HepG2 (cell line): ENCODE results near the gene SMAD1. TPM values are rescaled to one million over a fixed set of nuclear protein-coding genes. Genes with fewer than 3 reads are reported as not detected.

Experiments
- ATAC-seq: fragments of 200-7000 bp; cut with Tn5 transposase; 3 replicates; pipeline ENCODE4 v1.9.1; 2020; ENCODE audit warnings: mild to moderate bottlenecking, moderate library complexity
- BruUV-seq: library from RNA; stranded (reverse); fragments of 400-500 nt; replicated peaks from 2 replicates; lab custom pipeline; 2021; lab: Mats Ljungman, UMichigan
- CTCF ChIA-PET: fragments of 300-600 bp; formaldehyde crosslinking; extraction: SDS; loops from one replicate; lab custom pipeline; 2021; ENCODE audit warnings: low total read pairs, inconsistent platforms, low intra/inter-chr PET ratio; lab: Yijun Ruan, JAX
- POLR2A ChIA-PET: fragments of 350-600 bp; sonication (Branson Sonifier 250); formaldehyde crosslinking; loops from one replicate; lab custom pipeline; 2020; ENCODE audit warnings: antibody characterized with exemption, inconsistent platforms; lab: Yijun Ruan, JAX
- DNase-seq: peaks from one replicate; pipeline ENCODE4 v3.0.0-alpha.2; 2015; ENCODE audit warnings: low spot score
- FAIRE-seq: peaks from 3 replicates; lab custom pipeline; 2011; peaks lifted over from hg19 to GRCh38; lab: Jason Lieb, UNC
- H2AFZ ChIP-seq: one replicate; pipeline ENCODE4 v1.6.1; 2011; ENCODE audit warnings: low read length, inconsistent platforms
- H3K27ac ChIP-seq: fragments of 300-600 bp; 3 replicates; pipeline ENCODE4 v1.8.0; 2011; ENCODE audit warnings: mixed run types, mild to moderate bottlenecking, mixed read lengths, low read length, inconsistent platforms; ENCODE audit not compliant: insufficient read depth; ENCODE audit errors: extremely low read length
- H3K27me3 ChIP-seq, 2 experiments: fragments of 200-600 bp in 1 of 2; 2 replicates in 1 of 2; 3 replicates in 1 of 2; pipeline versions ENCODE4 v1.6.0 to v1.8.0; 2011; ENCODE audit warnings: low read length in 2 of 2, mild to moderate bottlenecking in 2 of 2, moderate library complexity in 2 of 2, inconsistent platforms in 1 of 2; ENCODE audit not compliant: insufficient read depth in 2 of 2, control insufficient read depth in 1 of 2
- H3K36me3 ChIP-seq, 2 experiments: fragments of 200-600 bp in 1 of 2; replicated peaks in 1 of 2; 2 replicates in 1 of 2; 3 replicates in 1 of 2; pipeline versions ENCODE4 v1.5.1 to v1.8.0; 2011; ENCODE audit warnings: low read length in 2 of 2, inconsistent platforms in 1 of 2; ENCODE audit not compliant: insufficient read depth in 2 of 2, control insufficient read depth in 1 of 2
- H3K4me1 ChIP-seq: 2 replicates; pipeline ENCODE4 v1.5.1; 2012; ENCODE audit warnings: low read length, inconsistent platforms; ENCODE audit not compliant: insufficient read depth
- H3K4me2 ChIP-seq: 2 replicates; pipeline ENCODE4 v1.6.0; 2011; ENCODE audit warnings: low read depth, low read length, inconsistent platforms
- H3K4me3 ChIP-seq, 3 experiments: fragments of 200-600 bp in 1 of 3; sonication (generic), shearing (Covaris generic) in 1 of 3; replicated peaks in 1 of 3; 2 replicates each; pipeline ENCODE4 v1.5.1; 2011 to 2016; ENCODE audit warnings: low read length in 3 of 3, inconsistent platforms in 2 of 3, low read depth in 2 of 3, mild to moderate bottlenecking in 2 of 3, control low read depth in 1 of 3, mixed read lengths in 1 of 3; ENCODE audit not compliant: insufficient read depth in 1 of 3
- H3K79me2 ChIP-seq: one replicate; pipeline ENCODE4 v1.6.1; 2011; ENCODE audit warnings: low read length, inconsistent platforms; ENCODE audit not compliant: insufficient read depth
- H3K9ac ChIP-seq: 2 replicates; pipeline ENCODE4 v1.6.0; 2011; ENCODE audit warnings: mild to moderate bottlenecking, low read depth, low read length, inconsistent platforms; ENCODE audit not compliant: insufficient read depth
- H3K9me3 ChIP-seq: 2 replicates; pipeline ENCODE4 v1.5.1; 2012; ENCODE audit warnings: mild to moderate bottlenecking, low read length
- H4K20me1 ChIP-seq: 2 replicates; pipeline ENCODE4 v1.6.0; 2011; ENCODE audit warnings: inconsistent platforms, mild to moderate bottlenecking, low read length, moderate library complexity; ENCODE audit not compliant: insufficient read depth
- AGO2 ChIP-seq: fragments of 200-400 bp; formaldehyde crosslinking; optimal IDR thresholded peaks from 2 replicates; pipeline ENCODE3; 2017; ENCODE audit warnings: mild to moderate bottlenecking, low read depth, low read length, moderate library complexity
- ATF7 ChIP-seq, 2 experiments: fragments of 450-650 bp in 1 of 2; sonication (generic) in 1 of 2; formaldehyde crosslinking in 1 of 2; IDR thresholded peaks; 2 replicates each; pipeline versions ENCODE4 v1.4.0 to v1.6.1; 2016 to 2020; ENCODE audit warnings: antibody characterized with exemption in 1 of 2, mild to moderate bottlenecking in 1 of 2, missing genetic modification reagents in 1 of 2
- HIVEP1 ChIP-seq: sonication (generic); formaldehyde crosslinking; IDR thresholded peaks from 2 replicates; pipeline ENCODE4 v1.4.0; 2020; ENCODE audit warnings: mild to moderate bottlenecking, missing genetic modification reagents
- MAF1 ChIP-seq: sonication (generic); formaldehyde crosslinking; IDR thresholded peaks from 2 replicates; pipeline ENCODE4 v1.5.0; 2020; ENCODE audit warnings: missing genetic modification reagents, borderline replicate concordance
- NCOR1 ChIP-seq: fragments of 200-600 bp; sonication (generic); IDR thresholded peaks from 2 replicates; pipeline ENCODE4 v1.7.0; 2017; ENCODE audit warnings: antibody characterized with exemption, low read length, borderline replicate concordance
- NPAS2 ChIP-seq: sonication (generic); formaldehyde crosslinking; IDR thresholded peaks from 2 replicates; pipeline ENCODE4 v1.8.0; 2022; ENCODE audit warnings: mild to moderate bottlenecking, missing genetic modification reagents, borderline replicate concordance
- SOX13 ChIP-seq, 3 experiments: fragments of 450-650 bp in 1 of 3; sonication (generic) in 1 of 3; formaldehyde crosslinking in 1 of 3; IDR thresholded peaks in 2 of 3; conservative IDR thresholded peaks in 1 of 3; 2 replicates each; pipeline versions ENCODE4 v1.5.0 to v1.6.1; 2016 to 2020; ENCODE audit warnings: antibody characterized with exemption in 1 of 3, mild to moderate bottlenecking in 1 of 3, missing compliant biosample characterization in 1 of 3, missing genetic modification reagents in 1 of 3, moderate library complexity in 1 of 3
- SYNCRIP ChIP-seq: fragments of 200-400 bp; formaldehyde crosslinking; IDR thresholded peaks from 2 replicates; pipeline ENCODE4 v1.6.1; 2018; ENCODE audit warnings: mild to moderate bottlenecking, low read depth, low read length; ENCODE audit not compliant: insufficient read depth
- ZNF24 ChIP-seq: fragments of 450-650 bp; IDR thresholded peaks from 2 replicates; pipeline ENCODE4 v1.6.1; 2017; ENCODE audit warnings: antibody characterized with exemption, mild to moderate bottlenecking
- ZNF660 ChIP-seq: sonication (generic); formaldehyde crosslinking; IDR thresholded peaks from 2 replicates; pipeline ENCODE4 v1.5.1; 2020; ENCODE audit warnings: mild to moderate bottlenecking, low read depth, missing genetic modification reagents, borderline replicate concordance
- WGBS: methylation state at CpG from one replicate; pipeline ENCODE4 v1.1.6; 2017; ENCODE audit warnings: low lambda C conversion rate; 5-methylcytosine and 5-hydroxymethylcytosine counted together
- in situ Hi-C: cut with HindIII; loops from 2 replicates; pipeline ENCODE4 v1.10.0; 2017; ENCODE audit warnings: low pct_unique_long_range_greater_than_20kb; ENCODE audit not compliant: extremely low pct_ligation_motif_present
- intact Hi-C: fragments of 100-400 bp; cut with micrococcal nuclease; formaldehyde crosslinking; loops from one replicate; pipeline ENCODE4 v1.10.0; 2022; ENCODE audit not compliant: unreplicated experiment
- polyA plus RNA-seq, 8 experiments: library from polyadenylated mRNA; depleted of rRNA in 3 of 8; stranded (reverse) in 7 of 8; unstranded in 1 of 8; fragments of >200 nt; fragmentation: Illumina TruSeq in 4 of 8; extraction: Trizol in 4 of 8; gene quantifications; 2 replicates each; pipeline versions ENCODE4 v1.2.1 to v1.2.3, GENCODE V29; 2011 to 2016; ENCODE audit warnings: low read depth in 4 of 8, missing spikeins in 1 of 8, mixed read lengths in 1 of 8; ENCODE audit not compliant: insufficient read depth in 1 of 8
- total RNA-seq, 5 experiments: library from RNA; depleted of rRNA; stranded (reverse); fragments of >200 nt; fragmentation: Illumina TruSeq; extraction: Trizol; gene quantifications; 2 replicates each; pipeline ENCODE4 v1.2.3, GENCODE V29; 2016; ENCODE audit warnings: low read depth in 1 of 5
- TF ChIP-seq, protein P1 (sequence below): IDR thresholded peaks from 2 replicates; pipeline ENCODE4 v1.6.1; 2016; ENCODE audit warnings: low read depth
- TF ChIP-seq, protein P2 (sequence below): sonication (generic); formaldehyde crosslinking; conservative IDR thresholded peaks from 2 replicates; pipeline ENCODE4 v1.4.0; 2020; ENCODE audit warnings: missing genetic modification reagents
- TF ChIP-seq, protein P3 (sequence below): sonication (generic); formaldehyde crosslinking; IDR thresholded peaks from 2 replicates; pipeline ENCODE4 v1.4.0; 2020; ENCODE audit warnings: mild to moderate bottlenecking, missing genetic modification reagents, borderline replicate concordance

SMAD1 gene
- total and polyA plus RNA-seq, 2 of the 13 experiments (the other 11 are each of a cell fraction or from before 2014, with no cell fraction given), result 12.7 to 16.6 TPM

DNA sequence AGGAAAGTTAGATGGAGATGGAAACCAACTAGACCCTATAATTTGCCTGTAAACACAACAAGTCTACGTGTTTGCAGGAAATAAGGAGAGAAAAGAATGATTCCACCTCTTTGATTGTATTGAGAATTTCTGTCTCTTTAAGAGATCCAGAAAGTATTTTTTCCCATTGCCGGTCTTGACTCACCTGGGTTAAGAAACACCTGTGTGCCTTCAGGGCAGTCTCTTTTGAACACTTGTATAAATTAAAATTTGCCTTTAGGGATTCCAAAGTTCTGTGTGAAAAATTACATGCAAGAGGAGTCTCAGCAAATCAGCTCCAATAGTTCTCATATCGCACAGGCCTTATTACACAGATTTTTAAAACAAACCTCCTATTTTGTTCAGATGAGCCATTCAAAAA is 46.0 kb upstream of the SMAD1 start:
- CTCF ChIA-PET, result no interaction called here
- TF ChIP-seq, protein P1, sequence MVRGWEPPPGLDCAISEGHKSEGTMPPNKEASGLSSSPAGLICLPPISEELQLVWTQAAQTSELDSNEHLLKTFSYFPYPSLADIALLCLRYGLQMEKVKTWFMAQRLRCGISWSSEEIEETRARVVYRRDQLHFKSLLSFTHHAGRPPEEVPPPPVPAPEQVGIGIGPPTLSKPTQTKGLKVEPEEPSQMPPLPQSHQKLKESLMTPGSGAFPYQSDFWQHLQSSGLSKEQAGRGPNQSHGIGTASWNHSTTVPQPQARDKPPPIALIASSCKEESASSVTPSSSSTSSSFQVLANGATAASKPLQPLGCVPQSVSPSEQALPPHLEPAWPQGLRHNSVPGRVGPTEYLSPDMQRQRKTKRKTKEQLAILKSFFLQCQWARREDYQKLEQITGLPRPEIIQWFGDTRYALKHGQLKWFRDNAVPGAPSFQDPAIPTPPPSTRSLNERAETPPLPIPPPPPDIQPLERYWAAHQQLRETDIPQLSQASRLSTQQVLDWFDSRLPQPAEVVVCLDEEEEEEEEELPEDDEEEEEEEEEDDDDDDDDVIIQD (CRISPR knock-in tag), result no peak
- TF ChIP-seq NPAS2 (CRISPR knock-in tag) (no peak), SOX13 (IDR thresholded peaks at IDR 0.05) (no peak), SOX13 (CRISPR knock-in tag; conservative IDR thresholded peaks at IDR 0.05 in 1 of 2, IDR thresholded peaks at IDR 0.05 in 1 of 2) (no peak), AGO2 (no peak), MAF1 (CRISPR knock-in tag) (no peak), SYNCRIP (no peak)
- TF ChIP-seq, all 625 proteins: peak for 0
- no peaks in the 10 kb centered on the region for H4K20me1 ChIP-seq
- in situ Hi-C loops, result no loop called here
- H3K4me2 ChIP-seq, result no peak overlapping the region
- H3K36me3 ChIP-seq, result no peaks in the 10 kb centered on the region
- H3K4me1 ChIP-seq, result no peaks in the 10 kb centered on the region
- H3K4me3 ChIP-seq, result no peak overlapping the region
- no peak overlapping the region for H2AFZ ChIP-seq
- no peaks in the 10 kb centered on the region for H3K9me3 ChIP-seq
- DNase-seq (no peak), ATAC-seq (no peak), FAIRE-seq (no peak)
- H3K9ac ChIP-seq, result no peak overlapping the region
- WGBS, result 48% methylated on average over 3 of the region's 3 CpGs
- H3K79me2 ChIP-seq, result no peaks in the 10 kb centered on the region
- intact Hi-C loops, result no loop called here
- no TSS peak for BruUV-seq
- POLR2A ChIA-PET, result no interaction called here
- no peak overlapping the region for H3K27ac ChIP-seq
- no peaks in the 10 kb centered on the region; a peak in 1 of 5 replicates for H3K27me3 ChIP-seq

DNA sequence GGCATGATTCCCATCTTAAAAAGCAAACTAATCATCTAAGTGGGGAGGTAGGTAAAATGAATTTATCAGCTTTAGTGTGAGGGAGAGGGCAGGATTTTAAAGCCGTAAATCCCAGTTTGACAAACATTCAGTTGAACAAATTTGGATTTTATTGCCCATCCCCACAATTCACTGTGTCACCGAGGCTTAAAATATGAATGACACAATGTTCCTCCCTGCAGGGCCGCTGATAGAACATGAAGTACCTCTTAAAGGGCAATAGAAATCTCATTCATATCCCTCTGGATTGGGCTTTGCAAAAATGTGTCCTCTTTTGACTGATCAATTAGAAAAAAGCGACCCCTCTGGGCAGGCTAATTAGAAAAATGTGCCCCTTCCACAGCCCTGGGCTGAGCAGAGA is 45.5 kb upstream of the SMAD1 start:
- Histone ChIP-seq H2AFZ (no peak overlapping the region), H3K4me1 (no peaks in the 10 kb centered on the region), H3K79me2 (no peaks in the 10 kb centered on the region), H3K27me3 (no peaks in the 10 kb centered on the region; a peak in 1 of 5 replicates), H3K36me3 (no peaks in the 10 kb centered on the region), H3K9ac (no peak overlapping the region), H3K9me3 (no peaks in the 10 kb centered on the region), H3K27ac (no peak overlapping the region), H4K20me1 (no peaks in the 10 kb centered on the region), H3K4me2 (no peak overlapping the region), H3K4me3 (no peak overlapping the region)
- in situ Hi-C loops, result no loop called here
- intact Hi-C loops, result no loop called here
- CTCF ChIA-PET, result no interaction called here
- POLR2A ChIA-PET, result no interaction called here
- no peak for ATAC-seq
- no TSS peak for BruUV-seq
- 1% methylated on average over 4 of the region's 4 CpGs for WGBS
- FAIRE-seq, result no peak
- DNase-seq, result no peak
- TF ChIP-seq ZNF24, result no peak
- TF ChIP-seq, protein P2, sequence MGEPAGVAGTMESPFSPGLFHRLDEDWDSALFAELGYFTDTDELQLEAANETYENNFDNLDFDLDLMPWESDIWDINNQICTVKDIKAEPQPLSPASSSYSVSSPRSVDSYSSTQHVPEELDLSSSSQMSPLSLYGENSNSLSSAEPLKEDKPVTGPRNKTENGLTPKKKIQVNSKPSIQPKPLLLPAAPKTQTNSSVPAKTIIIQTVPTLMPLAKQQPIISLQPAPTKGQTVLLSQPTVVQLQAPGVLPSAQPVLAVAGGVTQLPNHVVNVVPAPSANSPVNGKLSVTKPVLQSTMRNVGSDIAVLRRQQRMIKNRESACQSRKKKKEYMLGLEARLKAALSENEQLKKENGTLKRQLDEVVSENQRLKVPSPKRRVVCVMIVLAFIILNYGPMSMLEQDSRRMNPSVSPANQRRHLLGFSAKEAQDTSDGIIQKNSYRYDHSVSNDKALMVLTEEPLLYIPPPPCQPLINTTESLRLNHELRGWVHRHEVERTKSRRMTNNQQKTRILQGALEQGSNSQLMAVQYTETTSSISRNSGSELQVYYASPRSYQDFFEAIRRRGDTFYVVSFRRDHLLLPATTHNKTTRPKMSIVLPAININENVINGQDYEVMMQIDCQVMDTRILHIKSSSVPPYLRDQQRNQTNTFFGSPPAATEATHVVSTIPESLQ (CRISPR knock-in tag), result no peak
- TF ChIP-seq, protein P3, sequence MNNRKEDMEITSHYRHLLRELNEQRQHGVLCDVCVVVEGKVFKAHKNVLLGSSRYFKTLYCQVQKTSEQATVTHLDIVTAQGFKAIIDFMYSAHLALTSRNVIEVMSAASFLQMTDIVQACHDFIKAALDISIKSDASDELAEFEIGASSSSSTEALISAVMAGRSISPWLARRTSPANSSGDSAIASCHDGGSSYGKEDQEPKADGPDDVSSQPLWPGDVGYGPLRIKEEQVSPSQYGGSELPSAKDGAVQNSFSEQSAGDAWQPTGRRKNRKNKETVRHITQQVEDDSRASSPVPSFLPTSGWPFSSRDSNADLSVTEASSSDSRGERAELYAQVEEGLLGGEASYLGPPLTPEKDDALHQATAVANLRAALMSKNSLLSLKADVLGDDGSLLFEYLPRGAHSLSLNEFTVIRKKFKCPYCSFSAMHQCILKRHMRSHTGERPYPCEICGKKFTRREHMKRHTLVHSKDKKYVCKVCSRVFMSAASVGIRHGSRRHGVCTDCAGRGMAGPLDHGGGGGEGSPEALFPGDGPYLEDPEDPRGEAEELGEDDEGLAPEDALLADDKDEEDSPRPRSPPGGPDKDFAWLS, result no peak
- no peak for TF ChIP-seq NCOR1
- no peak for TF ChIP-seq ZNF660 (CRISPR knock-in tag)
- no peak for TF ChIP-seq HIVEP1 (CRISPR knock-in tag)
- TF ChIP-seq ATF7 (IDR thresholded peaks at IDR 0.05), result no peak
- TF ChIP-seq ATF7 (CRISPR knock-in tag; IDR thresholded peaks at IDR 0.05), result no peak
